NCI-H146 treated with DMSO at 0.1 percent for 48 hours (cell line): ENCODE results near the gene CIDEA.

Source experiments
- DNase-seq: peaks from one replicate; lab custom pipeline; 2025; ENCODE audit not compliant: unreplicated experiment; lab: John Stamatoyannopoulos, UW

CIDEA gene

GRCh38 chr18:12271376-12272235 is 17.4 kb downstream of the CIDEA start:
- DNase-seq, result peak; percentile 87

DNA sequence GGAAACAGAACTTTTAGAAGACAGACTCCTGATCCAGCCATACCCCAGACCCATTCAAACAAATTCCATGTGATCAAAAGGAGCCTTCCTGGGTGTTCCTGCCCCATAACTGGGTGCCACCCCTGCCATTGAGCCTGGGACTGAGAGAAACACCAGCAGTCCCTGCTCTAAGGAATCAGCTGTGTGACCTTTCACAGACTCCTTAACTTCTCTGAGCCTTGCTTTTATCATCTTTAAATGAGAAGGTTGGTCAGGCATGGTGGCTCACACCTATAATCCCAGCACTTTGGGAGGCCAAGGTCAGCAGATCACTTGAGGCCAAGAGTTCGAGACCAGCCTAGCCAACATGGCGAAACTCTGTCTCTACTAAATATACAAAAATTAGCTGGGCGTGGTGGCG is 20.6 kb downstream of the CIDEA start:
- DNase-seq, result no peak

DNA sequence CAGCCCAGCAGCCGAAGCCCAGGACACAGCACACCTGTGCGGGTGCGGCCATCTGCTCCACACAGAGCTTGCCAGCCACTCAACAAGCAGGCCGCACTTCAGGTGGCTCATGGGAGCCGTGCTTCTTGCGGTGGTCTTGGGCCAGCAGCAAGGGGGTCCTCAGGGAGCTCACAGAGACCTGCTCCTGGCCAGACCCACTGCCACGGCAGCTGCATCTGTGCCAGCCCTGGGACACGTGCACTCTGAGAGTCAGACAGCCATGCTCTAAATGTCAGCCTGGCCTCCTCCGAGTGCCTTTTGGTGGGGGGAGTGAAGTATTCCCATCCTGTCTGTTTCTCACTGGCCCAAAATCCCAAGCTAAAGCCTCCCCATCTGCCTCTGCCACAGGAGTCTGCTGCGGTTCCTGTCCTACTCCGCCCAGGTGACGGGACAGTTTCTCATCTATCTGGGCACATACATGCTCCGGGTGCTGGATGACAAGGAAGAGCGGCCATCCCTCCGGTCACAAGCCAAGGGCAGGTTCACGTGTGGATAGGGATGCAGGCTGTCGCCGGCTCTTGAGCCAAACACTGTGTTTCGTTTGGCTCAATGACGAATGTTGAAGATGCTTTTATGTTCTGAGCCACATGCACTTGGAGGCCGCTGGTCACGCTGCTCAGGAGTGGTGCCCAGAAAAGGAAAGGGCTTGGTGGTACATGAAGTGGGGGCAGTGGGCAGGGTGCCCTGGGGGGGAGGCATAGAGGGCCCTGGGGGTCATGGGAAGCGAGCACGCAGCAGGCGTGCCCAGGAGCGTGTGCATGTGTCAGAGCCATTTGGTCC is 22.8 kb downstream of the CIDEA start:
- DNase-seq, result no peak

DNA sequence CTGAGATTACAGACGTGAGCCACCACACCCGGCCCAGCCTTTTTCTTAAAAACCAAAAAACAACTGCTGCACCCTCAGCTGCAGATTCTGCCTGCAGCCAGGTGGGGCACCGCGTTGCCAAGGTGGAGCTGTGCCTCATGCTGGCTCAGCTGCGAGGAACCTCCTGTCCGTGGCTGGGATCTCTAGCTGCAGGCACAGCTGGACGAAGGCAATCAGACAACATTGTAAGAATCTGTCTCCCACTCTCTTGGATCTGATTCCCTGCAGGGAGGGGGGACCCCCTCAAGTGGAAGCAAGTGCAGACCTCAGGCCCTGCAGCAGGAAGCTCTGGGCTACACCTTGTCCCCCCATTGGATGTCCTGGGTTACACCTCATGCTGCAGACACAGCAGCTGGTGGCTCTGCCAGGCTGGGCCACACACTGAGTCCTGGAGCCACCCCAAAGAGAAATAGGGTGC is 24.1 kb downstream of the CIDEA start:
- DNase-seq, result no peak

- no peak for DNase-seq
Observed at GRCh38 chr18:12278741-12279682, 24.9 kb downstream of the CIDEA start.

GRCh38 chr18:12279781-12280531 is 25.8 kb downstream of the CIDEA start:
- DNase-seq, result no peak

DNA sequence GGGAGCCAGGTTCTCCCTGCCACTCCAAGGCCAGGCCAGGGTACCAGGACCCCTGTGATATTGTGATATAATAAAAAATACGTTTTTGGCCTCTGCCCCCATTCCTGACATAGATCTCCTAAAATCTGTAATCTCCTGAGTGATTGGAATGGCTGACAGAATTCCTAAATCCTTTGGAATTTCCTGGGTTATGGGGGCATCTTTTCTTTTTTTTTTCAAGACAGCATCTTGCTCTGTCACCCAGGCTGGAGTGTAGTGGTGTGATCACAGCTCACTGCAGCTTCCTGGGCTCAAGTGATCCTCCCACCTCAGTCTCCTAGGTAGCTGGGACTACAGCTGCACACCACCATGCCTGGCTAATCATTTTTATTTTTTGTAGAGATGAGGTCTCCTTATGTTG is 27.7 kb downstream of the CIDEA start:
- DNase-seq, result no peak

GRCh38 chr18:12282442-12283039 is 28.4 kb downstream of the CIDEA start:
- DNase-seq, result no peak

DNA sequence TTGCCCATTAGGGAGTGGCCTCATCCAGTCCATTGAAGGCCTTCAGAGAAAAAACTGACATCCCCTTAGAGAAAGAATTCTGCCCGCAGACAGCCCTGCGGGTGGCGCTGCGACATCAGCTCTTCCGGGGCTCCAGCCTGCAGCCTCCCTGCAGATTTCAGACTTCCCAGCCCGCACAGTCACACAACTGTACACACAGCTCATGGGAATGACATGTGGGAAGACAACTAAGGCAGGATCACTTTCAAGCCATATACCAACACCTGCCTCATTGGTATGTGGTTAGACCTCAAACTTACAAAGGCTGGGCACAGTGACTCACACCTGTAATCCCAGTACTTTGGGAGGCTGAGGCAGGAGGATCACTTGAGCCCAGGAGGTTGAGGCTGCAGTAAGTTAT is 29.1 kb downstream of the CIDEA start:
- no peak for DNase-seq

GRCh38 chr18:12283666-12284065 is 29.5 kb downstream of the CIDEA start:
- DNase-seq, result no peak

DNA sequence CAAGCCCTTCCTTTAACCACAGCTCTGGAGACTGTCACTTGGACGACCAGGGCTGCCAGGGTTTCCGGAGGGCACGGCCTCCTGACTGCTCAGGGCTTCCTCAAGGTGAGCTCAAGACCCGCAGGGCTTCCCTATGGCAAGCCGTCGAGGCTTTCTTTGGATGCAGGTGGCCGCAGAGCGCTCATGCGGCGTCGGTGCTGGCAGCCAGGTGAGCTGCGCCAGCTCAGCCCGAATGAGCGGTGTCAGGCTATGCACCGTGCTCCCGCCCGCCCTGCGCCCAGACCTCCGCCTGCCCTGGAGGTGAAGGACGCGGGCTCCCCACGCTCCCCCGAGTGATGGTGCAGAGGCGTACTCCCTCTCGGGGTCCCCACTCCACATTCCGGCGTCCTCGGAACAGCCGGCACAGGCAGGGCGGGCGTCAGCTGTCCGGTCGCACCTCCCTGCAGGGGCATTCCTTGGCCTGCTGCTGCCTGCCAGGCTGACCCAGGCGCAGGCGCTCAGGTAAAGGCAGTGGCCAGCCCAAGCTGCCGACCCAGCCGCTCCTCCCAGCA is 33.0 kb downstream of the CIDEA start:
- no peak for DNase-seq

DNA sequence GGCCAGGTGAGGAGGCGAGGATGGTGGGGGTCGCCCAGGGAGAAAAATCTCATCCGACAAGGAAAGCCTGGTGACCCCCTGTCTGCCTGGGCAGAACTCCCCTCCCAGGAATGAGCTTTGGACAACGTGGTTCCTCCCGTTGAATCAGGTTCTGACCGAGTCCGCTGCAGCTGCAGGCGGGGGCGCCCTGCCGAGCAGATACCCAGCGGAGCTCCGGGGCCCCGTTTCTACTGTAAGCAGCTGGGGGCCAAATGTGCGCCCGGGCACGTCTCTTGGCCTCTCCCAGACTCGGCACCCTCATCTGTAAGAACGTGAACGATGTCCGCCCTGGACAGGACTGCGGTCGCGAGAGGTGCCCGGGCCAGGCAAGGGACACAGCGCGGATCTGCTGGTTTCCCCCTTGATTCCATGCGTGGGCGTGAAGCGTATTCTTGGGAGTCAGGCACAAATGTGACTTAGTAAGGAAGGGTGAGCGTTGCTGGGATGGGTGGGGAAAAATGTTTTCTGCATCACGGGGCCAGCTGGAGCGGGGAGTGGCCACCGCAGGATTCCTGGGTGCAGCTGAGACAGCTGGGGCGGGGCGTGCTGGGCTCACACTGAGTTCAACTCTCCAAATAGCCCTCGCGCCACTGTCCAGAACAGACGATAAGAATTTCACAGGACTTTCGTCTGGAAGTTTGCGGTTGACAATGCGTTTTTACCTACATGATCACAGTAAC is 33.7 kb downstream of the CIDEA start:
- peak; percentile 45 for DNase-seq

GRCh38 chr18:12288403-12288755 is 34.2 kb downstream of the CIDEA start:
- DNase-seq, result no peak

DNA sequence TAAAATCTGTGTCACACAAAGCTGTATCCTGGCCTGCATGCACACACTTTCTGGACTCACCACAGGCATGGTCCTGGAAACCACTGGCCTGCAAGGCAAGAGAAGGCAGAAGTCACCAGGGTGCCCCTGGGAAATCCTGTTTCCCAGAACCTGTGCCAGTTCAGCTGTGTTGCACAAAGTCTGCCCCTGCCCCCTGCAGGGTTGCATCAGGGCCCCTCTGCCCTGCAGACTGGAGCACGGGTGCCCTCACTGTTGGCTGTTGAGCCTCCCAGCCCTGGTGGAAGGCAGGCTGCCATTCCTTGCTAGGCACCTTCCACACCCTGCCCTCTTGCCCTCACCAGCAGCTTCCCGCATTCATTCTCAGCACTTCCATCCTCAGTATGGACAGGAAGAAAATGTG is 35.9 kb downstream of the CIDEA start:
- DNase-seq, result no peak

GRCh38 chr18:12291161-12291560 is 37.0 kb downstream of the CIDEA start:
- no peak for DNase-seq

- no peak for DNase-seq
Observed at GRCh38 chr18:12291690-12292089, 37.5 kb downstream of the CIDEA start.

- no peak for DNase-seq
Observed at GRCh38 chr18:12293831-12294230, 39.7 kb downstream of the CIDEA start.

DNA sequence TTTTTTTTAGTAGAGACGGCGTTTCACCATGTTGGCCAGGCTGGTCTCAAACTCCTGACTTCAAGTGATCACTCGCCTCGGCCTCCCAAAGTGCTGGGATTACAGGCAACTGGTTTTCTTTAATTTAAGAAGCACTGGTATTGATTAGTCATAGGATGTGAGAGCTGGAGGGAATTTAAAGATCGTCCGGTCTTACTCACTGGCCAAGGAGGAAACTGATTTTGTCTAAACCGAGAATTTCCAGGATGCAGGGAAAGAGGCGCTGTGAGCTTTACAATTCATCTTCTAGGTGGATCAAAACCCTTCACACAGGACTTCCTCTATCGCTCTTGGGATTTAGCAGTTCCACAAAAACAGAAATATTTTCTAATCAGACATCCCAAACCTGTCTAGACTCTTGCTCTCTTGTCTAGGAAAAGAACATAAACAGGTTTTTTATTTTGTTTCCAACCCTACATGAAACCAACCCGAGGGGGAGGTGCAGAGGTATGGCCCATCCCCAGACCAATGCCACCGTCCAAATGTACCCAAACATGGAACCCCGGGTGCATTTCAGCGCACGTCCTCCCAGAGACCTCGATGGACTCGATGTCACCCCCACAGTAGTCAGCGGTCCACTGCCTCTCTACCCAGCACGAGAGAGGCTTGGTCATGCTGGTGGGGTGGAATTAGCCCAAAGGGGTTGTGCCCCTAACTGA is 41.4 kb downstream of the CIDEA start:
- DNase-seq, result no peak

GRCh38 chr18:12296087-12296403 is 41.9 kb downstream of the CIDEA start:
- DNase-seq, result no peak
